Transverse colon (tissue), 4 donors: ENCODE results near the gene GAS2L2.

ENCODE experiments used
- POLR2AphosphoS5 ChIP-seq, 3 donors: sonication (generic); formaldehyde crosslinking; IDR thresholded peaks; one replicate each; pipeline ENCODE4 v1.6.1; 2016; ENCODE audit warnings: antibody characterized with exemption in 3 of 3
- TF ChIP-seq, protein P1 (sequence below), 5 experiments: fragments of 200-600 bp in 3 of 5; fragments of 450-650 bp in 2 of 5; sonication (generic) in 3 of 5; IDR thresholded peaks; 1 replicate in 2 of 5; 2 replicates in 3 of 5; pipeline ENCODE4 v1.5.1; 2016 to 2017; ENCODE audit warnings: antibody characterized with exemption in 5 of 5, inconsistent platforms in 3 of 5, mild to moderate bottlenecking in 2 of 5, moderate library complexity in 1 of 5

- TF ChIP-seq, protein P1, sequence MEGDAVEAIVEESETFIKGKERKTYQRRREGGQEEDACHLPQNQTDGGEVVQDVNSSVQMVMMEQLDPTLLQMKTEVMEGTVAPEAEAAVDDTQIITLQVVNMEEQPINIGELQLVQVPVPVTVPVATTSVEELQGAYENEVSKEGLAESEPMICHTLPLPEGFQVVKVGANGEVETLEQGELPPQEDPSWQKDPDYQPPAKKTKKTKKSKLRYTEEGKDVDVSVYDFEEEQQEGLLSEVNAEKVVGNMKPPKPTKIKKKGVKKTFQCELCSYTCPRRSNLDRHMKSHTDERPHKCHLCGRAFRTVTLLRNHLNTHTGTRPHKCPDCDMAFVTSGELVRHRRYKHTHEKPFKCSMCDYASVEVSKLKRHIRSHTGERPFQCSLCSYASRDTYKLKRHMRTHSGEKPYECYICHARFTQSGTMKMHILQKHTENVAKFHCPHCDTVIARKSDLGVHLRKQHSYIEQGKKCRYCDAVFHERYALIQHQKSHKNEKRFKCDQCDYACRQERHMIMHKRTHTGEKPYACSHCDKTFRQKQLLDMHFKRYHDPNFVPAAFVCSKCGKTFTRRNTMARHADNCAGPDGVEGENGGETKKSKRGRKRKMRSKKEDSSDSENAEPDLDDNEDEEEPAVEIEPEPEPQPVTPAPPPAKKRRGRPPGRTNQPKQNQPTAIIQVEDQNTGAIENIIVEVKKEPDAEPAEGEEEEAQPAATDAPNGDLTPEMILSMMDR (IDR thresholded peaks at IDR 0.05): no peak
- TF ChIP-seq POLR2AphosphoS5 (IDR thresholded peaks at IDR 0.05): no peak
Measured at GRCh38 chr17:35713069-35713728, 39.8 kb downstream of the GAS2L2 start.
